Measurements from ENCODE around the gene NETO2.

GRCh38 chr16:47139561-47140185 is 4.1 kb downstream of the NETO2 start:
- TF ChIP-seq JUND (IDR thresholded peaks at IDR 0.05) (no peak), CTCF (IDR thresholded peaks at IDR 0.05; ENCODE audit: low read depth, low read length, missing input control) (no peak), GABPA (IDR thresholded peaks at IDR 0.05 in 1 of 2, conservative IDR thresholded peaks at IDR 0.05 in 1 of 2) (no peak), MAX (IDR thresholded peaks at IDR 0.05) (no peak), RAD21 (IDR thresholded peaks at IDR 0.05) (no peak), TAF1 (conservative IDR thresholded peaks at IDR 0.05) (no peak)
